Thyroid gland (tissue), 4 donors: ENCODE measurements around the gene ATP6AP1. TPM values are rescaled to one million over a fixed set of nuclear protein-coding genes. Genes with fewer than 3 reads are reported as not detected.
A peak's percentile ranks its signal among the peaks of the same experiment; 100 is the strongest.

Experiments
- DNase-seq, 2 donors: peaks; one replicate each; pipeline ENCODE4 v3.0.0-alpha.2; 2019
- H3K27ac ChIP-seq, 3 donors: fragments of 200-600 bp; sonication (generic); 1 replicate in 2 of 3; 2 replicates in 1 of 3; pipeline ENCODE4 v1.5.1; 2016 to 2019; ENCODE audit warnings: mild to moderate bottlenecking in 1 of 3, moderate library complexity in 1 of 3
- H3K27me3 ChIP-seq: fragments of 200-600 bp; sonication (generic); one replicate; pipeline ENCODE4 v1.5.1; 2019
- H3K36me3 ChIP-seq, 2 donors: fragments of 200-600 bp; sonication (generic); one replicate each; pipeline ENCODE4 v1.5.1; 2016 to 2019
- H3K4me1 ChIP-seq, 2 donors: fragments of 200-600 bp; sonication (generic); one replicate each; pipeline ENCODE4 v1.5.1; 2017 to 2019
- H3K4me3 ChIP-seq, 3 donors: fragments of 200-600 bp; sonication (generic); replicated peaks in 1 of 3; 1 replicate in 2 of 3; 2 replicates in 1 of 3; pipeline ENCODE4 v1.5.1; 2016; ENCODE audit warnings: mild to moderate bottlenecking in 1 of 3
- H3K9me3 ChIP-seq: fragments of 200-600 bp; sonication (generic); one replicate; pipeline ENCODE4 v1.5.1; 2017
- POLR2A ChIP-seq, 2 donors: fragments of 450-650 bp; IDR thresholded peaks; one replicate each; pipeline ENCODE4 v1.6.1; 2017; ENCODE audit warnings: antibody characterized with exemption in 2 of 2, mild to moderate bottlenecking in 2 of 2, moderate library complexity in 1 of 2
- WGBS, 2 donors: methylation state at CpG; one replicate each; pipeline ENCODE4 v1.1.5; 2017; 5-methylcytosine and 5-hydroxymethylcytosine counted together
- intact Hi-C: fragments of 100-400 bp; cut with DNase I; formaldehyde crosslinking; loops from one replicate; pipeline ENCODE4 v1.15.1; 2023
- total RNA-seq, 4 donors: library from RNA; depleted of rRNA; stranded (reverse); fragments of >200 nt; gene quantifications; one replicate each; pipeline ENCODE4 v1.2.3, GENCODE V29; 2016
- TF ChIP-seq, protein P1 (sequence below), 6 experiments: fragments of 200-600 bp in 3 of 6; fragments of 450-650 bp in 3 of 6; sonication (generic) in 3 of 6; IDR thresholded peaks; one replicate each; pipeline ENCODE4 v1.5.1; 2016 to 2019; ENCODE audit warnings: antibody characterized with exemption in 6 of 6, mild to moderate bottlenecking in 2 of 6, inconsistent platforms in 1 of 6, moderate library complexity in 1 of 6

Gene ATP6AP1
- total RNA-seq, 4 donors from 2014 or later, result 69.0 to 172 (median 84.4) TPM

- Histone ChIP-seq H3K4me1 (peaks cover 10 to 13% of the 10 kb centered on the region in 2 donors), H3K9me3 (no peaks in the 10 kb centered on the region), H3K27me3 (no peaks in the 10 kb centered on the region), H3K4me3 (no peak overlapping the region), H3K27ac (no peak overlapping the region), H3K36me3 (peaks cover 7 to 8% of the 10 kb centered on the region in 2 donors)
- TF ChIP-seq, protein P1, sequence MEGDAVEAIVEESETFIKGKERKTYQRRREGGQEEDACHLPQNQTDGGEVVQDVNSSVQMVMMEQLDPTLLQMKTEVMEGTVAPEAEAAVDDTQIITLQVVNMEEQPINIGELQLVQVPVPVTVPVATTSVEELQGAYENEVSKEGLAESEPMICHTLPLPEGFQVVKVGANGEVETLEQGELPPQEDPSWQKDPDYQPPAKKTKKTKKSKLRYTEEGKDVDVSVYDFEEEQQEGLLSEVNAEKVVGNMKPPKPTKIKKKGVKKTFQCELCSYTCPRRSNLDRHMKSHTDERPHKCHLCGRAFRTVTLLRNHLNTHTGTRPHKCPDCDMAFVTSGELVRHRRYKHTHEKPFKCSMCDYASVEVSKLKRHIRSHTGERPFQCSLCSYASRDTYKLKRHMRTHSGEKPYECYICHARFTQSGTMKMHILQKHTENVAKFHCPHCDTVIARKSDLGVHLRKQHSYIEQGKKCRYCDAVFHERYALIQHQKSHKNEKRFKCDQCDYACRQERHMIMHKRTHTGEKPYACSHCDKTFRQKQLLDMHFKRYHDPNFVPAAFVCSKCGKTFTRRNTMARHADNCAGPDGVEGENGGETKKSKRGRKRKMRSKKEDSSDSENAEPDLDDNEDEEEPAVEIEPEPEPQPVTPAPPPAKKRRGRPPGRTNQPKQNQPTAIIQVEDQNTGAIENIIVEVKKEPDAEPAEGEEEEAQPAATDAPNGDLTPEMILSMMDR (IDR thresholded peaks at IDR 0.05), result no peak
- no peak for TF ChIP-seq POLR2A (IDR thresholded peaks at IDR 0.05)
- 75 to 84% methylated on average over 2 to 4 of the region's 14 CpGs for WGBS, 2 donors
- intact Hi-C loops, result no loop called here
- no peak for DNase-seq
These were observed 20.0 kb downstream of the ATP6AP1 start for GRCh38 chrX:154448484-154448883.

DNA sequence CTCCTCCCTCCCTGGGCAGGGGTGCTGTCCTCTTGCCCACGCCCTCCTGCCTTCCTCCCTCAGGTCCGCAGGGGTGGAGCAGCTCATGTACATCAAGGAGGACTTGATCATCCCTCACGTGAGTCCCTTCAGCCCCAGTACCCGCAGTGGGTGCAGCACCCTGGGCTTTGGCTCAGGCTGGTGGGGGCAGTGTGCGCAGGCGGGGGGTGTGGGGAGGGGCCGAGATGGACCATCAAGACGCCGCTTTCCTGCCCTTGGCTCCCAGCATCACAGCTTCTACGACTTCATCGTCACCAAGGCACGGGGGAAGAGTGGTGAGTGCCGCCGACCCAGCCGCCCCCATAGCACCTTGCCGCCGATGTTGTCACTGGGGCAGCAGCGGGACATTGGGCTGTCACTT is 21.1 kb downstream of the ATP6AP1 start:
- DNase-seq, result no peak
- TF ChIP-seq, protein P1 (IDR thresholded peaks at IDR 0.05), result no peak
- TF ChIP-seq POLR2A (IDR thresholded peaks at IDR 0.05), result no peak
- WGBS, 2 donors, result 99% methylated on average over 17 of the region's 18 CpGs; no CpG with 5 or more reads in 1 of the 2 donors
- H3K27me3 ChIP-seq, result no peaks in the 10 kb centered on the region
- intact Hi-C loops, result no loop called here
- H3K9me3 ChIP-seq, result no peaks in the 10 kb centered on the region
- no peak overlapping the region for H3K4me3 ChIP-seq
- H3K4me1 ChIP-seq, result peaks cover 7 to 10% of the 10 kb centered on the region in 2 donors
- H3K36me3 ChIP-seq, result peaks cover 7 to 8% of the 10 kb centered on the region in 2 donors
- no peak overlapping the region for H3K27ac ChIP-seq

- no peak for TF ChIP-seq POLR2A (IDR thresholded peaks at IDR 0.05)
- TF ChIP-seq, protein P1 (IDR thresholded peaks at IDR 0.05), result no peak
- 86 to 99% methylated on average over 5 to 11 of the region's 17 CpGs for WGBS, 2 donors
- H3K9me3 ChIP-seq, result no peaks in the 10 kb centered on the region
- intact Hi-C loops, result no loop called here
- no peak overlapping the region for H3K4me3 ChIP-seq
- no peak overlapping the region for H3K27ac ChIP-seq
- peaks cover under 1 to 4% of the 10 kb centered on the region in 2 donors for H3K4me1 ChIP-seq
- peaks cover 7 to 8% of the 10 kb centered on the region in 2 donors for H3K36me3 ChIP-seq
- no peaks in the 10 kb centered on the region for H3K27me3 ChIP-seq
- DNase-seq, result no peak
These were observed 21.8 kb downstream of the ATP6AP1 start for GRCh38 chrX:154450312-154450711.

GRCh38 chrX:154452823-154453222 is 24.3 kb downstream of the ATP6AP1 start:
- 91 to 95% methylated on average over 9 of the region's 9 CpGs for WGBS, 2 donors
- TF ChIP-seq, protein P1 (IDR thresholded peaks at IDR 0.05), result no peak
- no peak for TF ChIP-seq POLR2A (IDR thresholded peaks at IDR 0.05)
- Histone ChIP-seq H3K9me3 (no peaks in the 10 kb centered on the region), H3K27me3 (no peaks in the 10 kb centered on the region), H3K27ac (no peak overlapping the region), H3K36me3 (peaks cover 7 to 8% of the 10 kb centered on the region in 2 donors), H3K4me3 (no peak overlapping the region), H3K4me1 (no peaks in the 10 kb centered on the region)
- DNase-seq, result no peak
- intact Hi-C loops, result no loop called here

GRCh38 chrX:154457491-154458115 is 29.1 kb downstream of the ATP6AP1 start:
- H3K9me3 ChIP-seq, result no peaks in the 10 kb centered on the region
- H3K27me3 ChIP-seq, result no peaks in the 10 kb centered on the region
- H3K27ac ChIP-seq, result no peak overlapping the region
- peak overlapping the region in 1 of 3 donors; percentile 23 for H3K4me3 ChIP-seq
- TF ChIP-seq, protein P1 (IDR thresholded peaks at IDR 0.05), result no peak
- no peak for TF ChIP-seq POLR2A (IDR thresholded peaks at IDR 0.05)
- no peaks in the 10 kb centered on the region for H3K36me3 ChIP-seq
- 9 to 27% methylated on average over 14 to 35 of the region's 65 CpGs for WGBS, 2 donors
- H3K4me1 ChIP-seq, result peaks cover 0 to 6% of the 10 kb centered on the region in 2 donors
- DNase-seq, result peak; percentile 63 to 67
- intact Hi-C loops, result no loop called here
